HG03280 (cell line): ENCODE results near the gene ZNF608.

Source experiments
- ATAC-seq: cut with Tn5 transposase; IDR thresholded peaks from one replicate; pipeline ENCODE4 v1.9.1; 2021; ENCODE audit warnings: mild to moderate bottlenecking, moderate library complexity; ENCODE audit not compliant: unreplicated experiment

ZNF608 gene

GRCh38 chr5:124754206-124754927 lies 7.9 kb upstream of the ZNF608 start:
- no peak for ATAC-seq

GRCh38 chr5:124752854-124753720 lies 6.6 kb upstream of the ZNF608 start:
- ATAC-seq, result no peak

DNA sequence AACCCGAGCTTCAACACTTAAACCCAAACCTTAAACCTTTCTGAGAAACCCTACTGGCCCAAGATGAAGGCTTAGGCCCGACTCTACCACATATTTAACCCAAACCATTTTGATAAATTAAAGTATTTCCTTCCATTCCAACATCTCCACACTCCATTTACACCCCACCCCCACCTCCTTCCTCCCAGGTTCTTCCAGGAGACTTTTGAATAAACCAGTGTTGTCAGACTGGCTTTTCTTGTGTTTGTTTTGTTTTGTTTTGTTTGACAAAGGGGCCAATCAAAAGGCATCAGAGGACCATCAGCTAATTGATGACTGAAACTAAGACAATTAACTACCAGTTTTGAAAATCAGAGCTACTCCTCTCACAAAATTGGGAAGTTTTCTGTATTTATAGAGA lies 4.6 kb upstream of the ZNF608 start:
- ATAC-seq, result no peak

DNA sequence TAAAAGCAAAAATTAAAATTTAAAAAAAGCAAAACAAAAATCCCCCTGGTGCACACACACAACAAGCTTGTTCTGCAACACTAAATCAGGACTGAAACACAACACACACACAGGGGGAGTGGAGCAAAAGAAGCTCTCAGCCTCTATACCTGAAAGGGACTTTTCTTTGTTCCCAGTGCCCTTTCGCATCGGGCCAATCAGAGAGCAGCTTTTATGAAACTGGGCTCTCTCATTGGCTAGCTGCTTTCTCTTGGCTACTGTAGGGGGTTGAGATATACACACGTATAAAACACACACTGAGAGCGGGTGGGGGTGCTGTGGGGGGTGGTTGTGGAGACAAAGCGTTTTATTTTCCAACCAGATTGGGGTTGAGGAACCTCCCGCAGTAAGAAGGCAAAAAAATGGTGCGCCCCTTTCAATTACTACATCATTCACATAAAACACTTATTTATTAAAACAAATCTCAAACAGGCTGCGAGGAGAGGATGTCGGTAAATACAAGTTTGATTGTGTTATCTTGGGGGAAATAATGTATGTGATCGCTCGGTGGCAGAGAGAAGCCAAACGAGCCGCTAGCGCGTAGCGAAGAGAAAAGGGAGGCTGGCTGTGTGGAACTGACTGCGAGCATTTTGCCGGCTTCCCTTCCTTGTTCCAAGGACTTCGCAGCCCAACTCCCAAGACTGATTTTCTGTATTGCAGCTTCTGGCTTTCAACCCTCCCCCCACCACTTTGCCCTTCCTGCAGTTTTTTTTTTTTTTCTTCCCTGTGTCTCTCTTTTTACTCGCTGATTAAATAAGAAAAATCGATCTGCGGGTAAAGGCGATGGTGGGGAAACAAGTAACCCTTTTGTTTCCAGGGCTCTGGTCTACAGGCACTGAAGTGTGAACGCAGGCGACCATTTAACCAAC lies 2.5 kb upstream of the ZNF608 start:
- ATAC-seq, result peak; percentile 81

- ATAC-seq, result peak; percentile 48
Observed at GRCh38 chr5:124747791-124748686, 1.6 kb upstream of the ZNF608 start.

DNA sequence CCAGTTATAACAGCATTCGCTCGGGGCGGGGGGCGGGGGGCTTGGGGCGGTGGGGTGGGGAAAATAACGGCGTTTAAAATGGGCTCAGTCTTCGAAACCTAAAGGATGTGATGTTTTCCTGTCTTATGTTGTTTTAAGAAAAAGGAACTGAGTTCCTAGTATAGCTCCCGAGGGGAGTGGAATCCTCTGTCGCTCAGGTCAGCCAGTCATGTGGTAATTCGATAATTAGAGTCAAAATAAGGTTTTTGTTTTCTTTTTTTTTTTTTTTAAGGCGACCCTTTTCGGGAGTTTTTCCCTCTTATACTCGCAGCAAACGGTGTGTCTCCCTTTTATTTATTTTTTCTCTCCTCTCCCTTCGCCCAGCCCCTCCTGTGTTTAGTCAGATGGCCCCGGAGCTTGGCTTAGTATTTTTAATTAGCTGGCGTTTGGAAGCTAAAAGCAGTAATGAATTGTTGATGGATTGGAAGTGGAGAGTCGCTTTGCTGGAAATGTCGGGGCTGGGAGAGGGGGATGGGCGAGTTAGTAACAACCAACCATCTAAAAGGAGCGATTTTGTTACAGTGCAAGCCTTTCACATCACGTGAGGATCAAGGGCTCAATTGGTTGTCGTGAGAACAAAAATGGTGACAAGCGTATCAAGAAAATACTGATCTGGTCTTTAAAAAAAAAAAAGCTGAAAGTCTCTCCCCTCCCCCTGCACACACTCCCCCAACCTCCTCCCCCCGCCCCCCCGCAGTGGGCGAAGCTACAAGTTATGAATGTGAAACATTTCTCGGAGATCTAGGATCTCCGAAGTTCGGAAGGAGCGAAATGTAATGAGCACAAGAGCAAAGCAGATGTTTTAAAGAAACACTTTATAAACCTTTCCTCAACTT lies 714 bp upstream of the ZNF608 start:
- peak; percentile 27 for ATAC-seq

DNA sequence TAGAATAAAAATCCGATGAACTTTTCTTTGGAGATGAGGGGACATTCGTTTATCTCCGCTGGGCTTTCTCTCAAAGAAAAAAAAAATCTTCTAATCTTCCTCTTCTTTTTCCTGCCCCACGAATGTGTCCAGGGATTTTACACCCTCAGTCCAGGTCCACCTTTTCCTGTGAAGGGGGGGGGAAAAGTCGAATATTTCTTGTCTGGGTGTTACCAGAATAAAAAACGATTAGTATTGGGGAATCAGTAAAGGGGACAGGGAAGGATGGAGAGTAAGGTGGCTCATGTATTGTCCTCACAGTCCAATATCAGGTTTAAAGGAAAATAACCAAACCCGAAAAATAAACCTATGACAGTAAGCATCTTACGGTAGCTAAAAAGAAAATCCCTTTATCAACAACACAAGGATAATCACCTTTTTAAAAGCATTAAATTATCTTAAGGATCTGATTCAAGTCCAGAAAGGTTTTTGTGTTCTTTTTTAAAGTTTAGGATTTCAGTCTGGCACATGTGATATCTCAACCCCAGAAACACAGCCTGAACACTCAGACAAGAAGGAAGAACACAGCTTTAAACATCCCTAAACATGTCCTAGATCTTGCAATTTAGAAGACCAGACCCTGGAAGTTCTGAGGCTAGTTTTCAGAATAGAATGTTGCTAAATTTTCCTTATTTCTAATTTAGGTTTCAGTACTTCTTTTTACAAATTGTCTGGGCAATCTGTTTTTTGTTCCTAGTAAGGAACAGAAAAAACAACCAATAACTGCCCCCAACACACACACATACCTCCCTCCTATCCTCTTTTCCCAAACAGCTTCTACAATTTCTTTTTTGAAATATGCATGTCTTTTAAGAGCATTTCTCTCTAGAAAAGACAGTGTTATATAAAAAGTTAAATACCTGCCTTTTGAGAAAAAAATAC lies 1.2 kb downstream of the ZNF608 start:
- no peak for ATAC-seq

DNA sequence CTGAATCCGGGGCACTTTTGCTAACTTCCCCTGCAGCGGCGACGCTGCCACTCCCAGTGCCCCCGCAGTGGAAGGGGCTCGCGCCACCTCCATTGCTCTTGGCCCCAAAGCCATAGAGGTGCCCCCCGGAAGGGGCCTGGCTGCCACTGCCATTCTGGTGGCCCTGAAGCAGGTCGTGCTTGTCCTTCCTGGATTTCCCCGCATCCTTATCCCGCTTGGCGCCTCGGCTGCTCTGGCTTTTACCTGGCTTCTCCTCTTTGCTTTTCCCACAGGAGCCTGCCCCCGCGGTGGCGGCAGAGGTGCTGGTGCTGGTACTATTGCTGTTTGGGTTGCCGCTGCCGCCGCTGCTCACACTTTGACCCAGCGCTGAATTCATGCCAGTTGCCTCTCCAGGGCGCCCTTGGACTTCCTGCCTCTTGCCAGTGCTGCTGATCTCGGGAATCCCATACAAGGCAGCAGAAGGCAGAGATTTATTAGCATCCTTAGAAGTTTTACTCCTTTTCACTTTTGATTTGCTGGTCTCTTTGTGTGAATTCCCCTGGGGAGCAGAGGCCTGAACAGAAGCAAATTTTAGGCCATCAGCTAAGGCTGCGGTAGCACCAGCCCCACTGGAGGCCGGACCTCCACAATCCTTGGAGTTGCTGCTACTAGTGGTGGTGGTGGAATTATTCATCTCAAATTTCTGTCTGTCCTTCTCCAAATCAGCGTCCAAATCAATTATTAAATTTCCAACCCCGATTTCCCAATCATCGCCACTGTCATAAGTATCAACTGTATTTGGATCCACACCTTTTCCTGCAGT lies 2.1 kb downstream of the ZNF608 start:
- no peak for ATAC-seq

- ATAC-seq, result peak; percentile 23
Observed at GRCh38 chr5:124743602-124744169, 2.8 kb downstream of the ZNF608 start.

DNA sequence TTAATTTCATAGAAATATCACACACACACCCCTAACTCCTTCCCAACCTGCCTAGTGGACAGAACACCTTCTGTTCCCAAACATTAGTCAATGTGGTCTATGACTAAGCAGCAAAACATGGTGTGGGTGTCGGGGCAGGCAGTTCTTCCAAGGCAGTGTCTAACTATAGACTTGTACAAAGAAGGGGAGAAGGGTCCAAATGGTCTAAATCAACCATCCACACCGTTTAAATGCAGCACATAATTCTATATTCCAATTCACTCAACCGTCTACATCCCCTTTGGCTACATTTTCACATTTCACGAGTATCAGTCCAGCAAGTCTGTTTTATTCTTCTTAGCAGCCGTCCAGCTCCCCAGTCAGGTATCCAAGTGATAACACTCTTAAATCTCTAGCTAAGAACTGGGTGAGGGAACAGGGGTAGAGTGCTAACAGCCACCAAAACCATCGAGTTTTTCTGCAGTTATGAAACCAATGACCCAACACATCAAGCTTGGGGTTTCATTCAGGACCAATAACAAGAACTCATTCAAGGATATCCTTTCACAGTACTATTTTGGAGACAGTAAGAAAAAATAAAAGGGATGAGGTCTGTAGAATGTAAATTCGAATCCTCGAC lies 3.3 kb downstream of the ZNF608 start:
- ATAC-seq, result no peak

DNA sequence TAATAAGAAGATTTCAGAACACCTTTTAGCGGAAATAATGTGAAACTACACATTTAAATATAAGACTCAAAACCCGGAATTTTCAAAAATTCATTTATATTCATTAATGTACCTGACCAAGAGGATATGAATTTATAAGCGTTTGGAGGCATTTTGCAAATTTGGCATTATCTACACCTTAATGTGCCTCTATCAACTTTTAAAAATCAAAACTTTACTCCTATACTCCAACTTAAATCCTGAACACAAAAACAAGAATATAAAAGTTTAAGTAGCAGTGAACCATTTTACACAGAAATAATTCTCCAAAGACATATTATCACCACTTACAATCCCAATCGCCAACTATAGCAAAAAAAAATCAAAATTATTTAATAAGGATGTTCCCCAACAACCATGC lies 3.9 kb downstream of the ZNF608 start:
- no peak for ATAC-seq

- ATAC-seq, result no peak
Observed at GRCh38 chr5:124741711-124742496, 4.5 kb downstream of the ZNF608 start.

GRCh38 chr5:124740991-124741583 lies 5.4 kb downstream of the ZNF608 start:
- ATAC-seq, result no peak

DNA sequence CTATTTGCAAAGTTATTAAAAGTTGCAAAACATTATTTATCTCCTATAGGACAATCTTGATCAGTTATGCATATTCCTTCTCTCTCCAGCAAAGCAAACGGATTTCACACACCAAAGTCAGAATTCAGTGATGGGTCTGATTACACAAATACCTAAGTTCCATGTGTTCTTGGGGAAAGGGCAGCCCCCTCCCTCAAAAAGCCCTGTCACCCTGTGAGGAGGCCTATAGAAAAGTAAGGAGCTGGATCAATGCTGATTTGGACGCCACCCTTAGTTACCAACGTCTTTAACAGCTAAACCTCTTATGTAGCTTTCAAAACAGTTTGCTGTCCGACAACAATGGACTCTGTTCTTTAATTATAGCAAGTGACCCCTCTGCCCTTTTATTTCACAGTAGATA lies 6.4 kb downstream of the ZNF608 start:
- ATAC-seq, result no peak

GRCh38 chr5:124739634-124740025 lies 6.8 kb downstream of the ZNF608 start:
- no peak for ATAC-seq
